Glutamatergic neuron (in vitro differentiated cells): Measurements from ENCODE around the gene MPLKIP. TPM values are rescaled to one million over a fixed set of nuclear protein-coding genes. Genes with fewer than 3 reads are reported as not detected.
"Not testable (repeated sequence)": the region's sequence is repeated elsewhere in the genome, so short reads cannot be mapped to it uniquely, and the experiment has no call there.

ENCODE experiments used
- DNase-seq: peaks from one replicate; pipeline ENCODE4 v3.0.0; 2022
- H3K27ac Mint-ChIP-seq: one replicate; pipeline ENCODE4 v1.8.0; 2020; ENCODE audit warnings: mild to moderate bottlenecking, mixed read lengths, inconsistent platforms; ENCODE audit not compliant: unreplicated experiment
- H3K27me3 Mint-ChIP-seq: one replicate; pipeline ENCODE4 v1.8.0; 2020; ENCODE audit warnings: mild to moderate bottlenecking, moderate library complexity, mixed read lengths, inconsistent platforms; ENCODE audit not compliant: unreplicated experiment
- H3K36me3 Mint-ChIP-seq: one replicate; pipeline ENCODE4 v1.8.0; 2020; ENCODE audit warnings: mild to moderate bottlenecking, mixed read lengths, inconsistent platforms; ENCODE audit not compliant: unreplicated experiment
- H3K4me1 Mint-ChIP-seq: one replicate; pipeline ENCODE4 v1.8.0; 2020; ENCODE audit warnings: mild to moderate bottlenecking, low read depth, mixed read lengths, inconsistent platforms; ENCODE audit not compliant: unreplicated experiment
- H3K4me3 Mint-ChIP-seq: one replicate; pipeline ENCODE4 v1.8.0; 2020; ENCODE audit warnings: mild to moderate bottlenecking, mixed read lengths, inconsistent platforms; ENCODE audit not compliant: unreplicated experiment
- H3K9me3 Mint-ChIP-seq: one replicate; pipeline ENCODE4 v1.8.0; 2020; ENCODE audit warnings: mild to moderate bottlenecking, moderate library complexity, mixed read lengths, inconsistent platforms; ENCODE audit not compliant: unreplicated experiment
- CTCF ChIP-seq: fragments of 200-600 bp; sonication (generic); IDR thresholded peaks from one replicate; pipeline ENCODE4 v1.5.0; 2021; ENCODE audit not compliant: partially characterized antibody, unreplicated experiment
- total RNA-seq: library from RNA; stranded (reverse); fragmentation: NEBNext Ultra II Directional; extraction: Animal tissue kit (Norgen Biotek cat#: 25700); gene quantifications from one replicate; pipeline ENCODE4 v1.2.1, GENCODE V29; 2021; ENCODE audit not compliant: unreplicated experiment

Gene MPLKIP
- total RNA-seq, 1 donor from 2014 or later = 29.9 TPM

- no peak overlapping the region for H3K4me3 Mint-ChIP-seq
- TF ChIP-seq CTCF = no peak
- DNase-seq = no peak
- H3K4me1 Mint-ChIP-seq = peaks cover 2% of the 10 kb centered on the region
- no peak overlapping the region for H3K27ac Mint-ChIP-seq
- peaks cover 8% of the 10 kb centered on the region for H3K9me3 Mint-ChIP-seq
- H3K36me3 Mint-ChIP-seq = no peaks in the 10 kb centered on the region
- peaks cover 2% of the 10 kb centered on the region for H3K27me3 Mint-ChIP-seq
Measured at GRCh38 chr7:40137563-40137962, 3.1 kb upstream of the MPLKIP start.

DNA sequence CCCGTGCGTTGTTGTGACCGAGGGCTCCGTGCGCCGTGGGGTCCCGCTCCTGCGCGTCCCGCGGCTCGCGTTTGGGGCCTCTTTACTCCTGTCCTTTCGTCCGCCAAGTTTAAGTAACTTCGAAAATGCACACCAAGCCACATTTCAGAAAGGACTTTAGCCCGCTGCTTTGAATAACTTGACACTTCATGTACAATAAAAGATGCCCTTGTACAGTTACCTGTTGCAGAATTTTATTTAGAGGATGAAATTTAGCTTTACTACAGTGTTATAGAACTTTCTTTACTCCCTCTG lies 842 bp upstream of the MPLKIP start:
- H3K36me3 Mint-ChIP-seq = no peaks in the 10 kb centered on the region
- no peak overlapping the region for H3K27ac Mint-ChIP-seq
- peaks cover 8% of the 10 kb centered on the region for H3K9me3 Mint-ChIP-seq
- no peak for DNase-seq
- no peak for TF ChIP-seq CTCF
- peaks cover 2% of the 10 kb centered on the region for H3K4me1 Mint-ChIP-seq
- H3K4me3 Mint-ChIP-seq = peak overlapping the region; percentile 86
- peaks cover 2% of the 10 kb centered on the region for H3K27me3 Mint-ChIP-seq

GRCh38 chr7:40133561-40134427 lies 628 bp downstream of the MPLKIP start:
- Mint-ChIP-seq H3K27me3 (peaks cover 2% of the 10 kb centered on the region), H3K27ac (peak overlapping the region; percentile 75), H3K4me1 (peaks cover 2% of the 10 kb centered on the region), H3K9me3 (peaks cover 8% of the 10 kb centered on the region), H3K36me3 (no peaks in the 10 kb centered on the region), H3K4me3 (peak overlapping the region; percentile 90)
- DNase-seq = peak; percentile 64
- no peak for TF ChIP-seq CTCF

DNA sequence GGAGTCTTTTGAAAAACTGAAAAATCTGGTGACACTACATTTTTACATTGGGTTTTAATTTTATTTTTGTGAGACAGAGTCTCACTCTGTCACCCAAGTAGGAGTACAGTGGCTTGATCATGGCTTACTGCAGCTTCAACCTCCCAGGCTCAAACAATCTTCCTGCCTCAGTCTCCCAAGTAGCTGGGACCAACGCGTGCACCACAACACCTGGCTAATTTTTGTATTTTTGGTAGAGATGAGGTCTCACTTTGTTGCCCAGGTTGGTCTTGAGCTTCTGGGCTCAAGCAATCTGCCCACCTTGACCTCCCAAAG lies 11.5 kb downstream of the MPLKIP start:
- Mint-ChIP-seq H3K4me1 (no peaks in the 10 kb centered on the region), H3K9me3 (no peaks in the 10 kb centered on the region), H3K36me3 (no peaks in the 10 kb centered on the region), H3K27ac (no peak overlapping the region), H3K4me3 (no peak overlapping the region), H3K27me3 (no peaks in the 10 kb centered on the region)
- no peak for DNase-seq
- no peak for TF ChIP-seq CTCF

DNA sequence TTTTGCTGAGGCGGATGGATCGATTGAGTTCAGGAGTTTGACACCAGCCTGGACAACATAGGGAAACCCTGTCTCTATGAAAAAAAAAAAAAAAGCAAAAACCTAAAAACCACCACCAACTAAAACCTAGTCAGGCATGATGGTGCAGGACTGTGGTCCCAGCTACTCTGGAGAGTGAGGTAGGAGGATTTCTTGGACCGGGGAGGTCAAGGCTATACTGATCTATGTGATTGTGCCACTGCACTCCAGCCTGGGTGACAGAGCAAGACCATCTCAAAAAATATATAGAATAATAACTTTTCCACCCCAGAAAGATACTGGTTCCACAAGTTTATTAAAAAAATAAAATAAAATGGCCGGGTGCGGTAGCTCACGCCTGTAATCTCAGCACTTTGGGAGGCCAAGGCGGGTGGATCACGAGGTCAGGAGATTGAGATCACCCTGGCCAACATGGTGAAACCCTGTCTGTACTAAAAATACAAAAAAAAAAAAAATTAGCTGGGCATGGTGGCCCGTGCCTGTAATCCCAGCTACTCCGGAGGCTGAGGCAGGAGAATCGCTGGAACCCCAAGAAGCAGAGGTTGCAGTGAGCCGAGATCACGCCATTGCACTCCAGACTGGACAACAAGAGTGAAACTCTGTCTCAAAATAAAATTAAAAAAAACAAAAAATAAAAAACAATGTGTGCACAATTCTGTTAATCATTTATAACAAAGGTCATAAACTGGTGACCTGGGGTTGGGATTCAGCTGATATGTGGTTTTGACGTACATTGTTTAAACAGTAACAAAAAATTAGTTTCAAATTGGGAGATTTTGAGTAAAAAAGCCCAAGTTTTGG lies 12.1 kb downstream of the MPLKIP start:
- not testable (repeated sequence) for H3K27me3 Mint-ChIP-seq, H3K9me3 Mint-ChIP-seq, DNase-seq, H3K4me3 Mint-ChIP-seq, H3K27ac Mint-ChIP-seq, H3K36me3 Mint-ChIP-seq, H3K4me1 Mint-ChIP-seq
